Measurements from ENCODE around the gene SKIC8. TPM values are rescaled to one million over a fixed set of nuclear protein-coding genes. Genes with fewer than 3 reads are reported as not detected.
"Not testable (repeated sequence)": the region's sequence is repeated elsewhere in the genome, so short reads cannot be mapped to it uniquely, and the experiment has no call there.

The SKIC8 gene
- total RNA-seq, 1 donor from 2014 or later = 46.2 TPM

DNA sequence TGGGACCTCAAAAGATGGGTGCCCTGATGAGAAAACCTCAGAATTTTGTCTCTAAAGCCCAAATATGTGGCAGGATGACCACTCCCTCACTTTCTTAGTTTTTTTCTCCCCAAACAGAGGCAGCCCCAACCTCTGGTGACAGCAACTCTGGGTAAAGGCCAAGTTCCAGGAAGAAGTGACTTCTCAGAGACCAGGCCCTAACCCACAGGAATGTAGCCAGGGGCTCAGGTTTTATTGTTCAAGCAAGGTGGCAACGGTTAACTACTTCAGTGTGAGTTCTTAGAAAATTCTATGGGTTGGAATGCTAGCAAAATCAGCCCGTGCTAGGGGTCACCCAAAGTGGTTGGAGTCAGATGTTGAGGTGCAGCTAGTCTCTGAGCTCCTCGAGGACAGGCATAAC is 40.2 kb downstream of the SKIC8 start:
- intact Hi-C loops (cut with micrococcal nuclease) = no loop called here

DNA sequence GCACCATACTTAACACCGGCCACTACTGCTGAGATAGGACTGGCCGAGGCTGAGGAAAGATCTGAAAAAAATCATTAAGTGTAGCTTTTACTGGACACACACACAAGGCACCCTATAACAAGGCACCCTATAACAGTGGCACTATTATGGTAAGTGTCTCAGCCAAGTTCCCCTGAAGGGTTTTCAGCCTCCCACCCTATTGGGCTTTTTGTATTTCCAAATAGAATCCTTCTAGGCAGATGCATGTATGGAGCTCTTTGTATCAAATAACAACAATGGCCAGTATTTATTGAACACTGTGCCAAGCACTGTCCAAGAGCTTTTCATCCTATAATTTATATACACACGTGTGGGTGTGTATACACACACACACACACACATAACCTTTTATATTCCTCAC is 41.7 kb downstream of the SKIC8 start:
- intact Hi-C loops (cut with micrococcal nuclease) = no loop called here

DNA sequence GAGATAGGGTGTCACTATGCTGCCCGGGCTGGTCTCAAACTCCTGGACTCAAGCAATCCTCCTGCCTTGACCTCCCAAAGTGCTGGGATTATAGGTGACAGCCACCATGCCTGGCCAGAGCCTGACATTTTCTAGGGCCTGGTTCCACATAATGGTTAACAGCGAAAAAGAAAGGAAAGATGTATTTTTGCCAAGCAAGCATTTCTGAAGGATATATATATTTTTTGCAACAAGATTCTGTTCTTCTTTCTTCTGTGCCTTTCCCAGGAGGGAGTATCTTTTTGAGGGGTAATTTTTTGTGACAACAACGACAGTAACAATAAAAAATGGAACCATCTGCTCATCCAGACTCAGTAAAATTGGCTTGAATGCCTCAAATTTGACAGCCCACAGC is 43.4 kb downstream of the SKIC8 start:
- intact Hi-C loops (cut with micrococcal nuclease) = no loop called here

DNA sequence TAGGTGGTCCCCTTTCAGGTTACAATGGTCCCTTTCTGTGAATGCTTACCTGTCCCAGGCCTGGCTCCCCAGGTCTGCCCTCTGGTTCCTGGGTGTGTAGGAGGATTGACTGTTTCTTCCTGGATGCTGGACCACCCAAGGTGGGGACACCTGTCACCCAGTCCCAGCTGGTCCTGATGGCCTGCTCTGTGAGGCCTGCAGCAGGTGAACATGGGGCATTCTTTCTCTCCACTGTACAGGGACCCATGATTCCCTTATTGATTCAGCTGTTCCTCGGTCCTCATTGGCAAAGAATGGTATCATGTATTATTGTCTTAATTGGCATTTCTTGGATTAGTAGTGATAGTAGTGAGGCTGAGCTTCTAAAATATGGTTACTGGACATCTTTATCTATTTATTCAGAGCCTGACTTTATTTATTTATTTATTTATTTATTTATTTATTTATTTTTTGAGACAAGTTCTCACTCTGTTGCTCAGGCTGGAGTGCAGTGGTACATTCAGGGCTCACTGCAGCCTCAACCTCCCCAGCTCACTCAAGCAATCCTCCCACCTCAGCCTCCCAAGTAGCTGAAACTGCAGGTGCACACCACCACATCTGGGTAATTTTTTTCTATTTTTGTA is 43.9 kb downstream of the SKIC8 start:
- intact Hi-C loops (cut with micrococcal nuclease) = no loop called here

DNA sequence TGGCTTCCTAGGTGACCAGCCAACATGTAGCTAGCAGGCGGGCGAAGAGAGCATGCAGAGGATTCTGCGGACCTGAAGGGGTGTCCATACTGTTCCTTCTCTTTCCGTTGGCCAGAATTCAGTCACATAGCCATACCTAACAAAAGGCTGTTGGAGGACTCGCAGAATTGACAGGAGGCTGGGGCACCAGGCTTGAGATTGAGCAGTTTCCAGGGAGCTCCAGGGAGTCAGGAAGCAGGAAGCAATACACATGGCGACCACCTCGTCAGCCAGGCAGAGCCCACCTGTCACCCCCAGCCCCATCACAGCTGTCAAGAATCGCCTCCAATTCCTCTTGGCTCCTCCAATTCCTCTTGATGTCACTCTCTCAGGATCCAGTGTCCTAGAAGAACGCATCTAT is 48.3 kb downstream of the SKIC8 start:
- intact Hi-C loops (cut with micrococcal nuclease) = no loop called here

DNA sequence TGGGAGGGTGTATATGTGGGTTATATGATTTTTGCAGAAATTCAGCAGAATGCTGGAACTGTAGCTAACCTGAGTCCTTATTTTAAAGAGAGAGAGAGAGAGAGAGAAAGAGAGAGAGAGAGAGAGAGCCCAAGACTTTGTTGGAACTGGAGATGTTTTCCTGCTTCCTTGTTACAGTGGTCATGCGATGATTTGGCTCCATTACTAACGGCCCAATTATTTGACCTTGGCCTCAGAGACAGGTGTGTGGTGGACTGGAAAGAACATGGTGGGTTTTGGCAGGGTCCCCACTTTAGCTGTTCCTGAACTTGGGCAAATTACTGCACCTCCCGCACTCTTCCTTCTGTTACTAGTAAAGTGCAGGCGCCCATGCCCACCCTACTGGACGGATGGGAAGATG is 50.3 kb downstream of the SKIC8 start:
- intact Hi-C loops (cut with micrococcal nuclease) = no loop called here

DNA sequence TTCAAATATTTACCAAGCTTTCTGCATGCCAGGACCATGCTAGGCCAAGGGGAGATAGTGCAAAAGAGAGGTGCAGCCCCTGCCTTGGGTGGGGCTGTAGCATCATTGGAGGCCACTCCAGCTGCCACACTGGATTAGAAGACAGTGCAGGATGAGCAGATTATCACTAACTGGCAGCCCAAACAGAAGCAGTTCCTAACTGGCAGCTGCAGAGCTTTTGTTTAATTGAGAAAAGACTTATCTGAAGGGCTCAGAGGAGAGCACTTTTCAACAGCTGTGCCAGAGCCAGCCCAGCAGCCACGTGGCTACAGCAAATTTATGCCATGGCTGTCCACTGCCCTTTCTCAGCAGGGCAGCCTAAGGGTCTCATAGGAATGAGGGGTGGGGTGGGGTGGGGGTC is 51.5 kb downstream of the SKIC8 start:
- intact Hi-C loops (cut with micrococcal nuclease) = no loop called here

DNA sequence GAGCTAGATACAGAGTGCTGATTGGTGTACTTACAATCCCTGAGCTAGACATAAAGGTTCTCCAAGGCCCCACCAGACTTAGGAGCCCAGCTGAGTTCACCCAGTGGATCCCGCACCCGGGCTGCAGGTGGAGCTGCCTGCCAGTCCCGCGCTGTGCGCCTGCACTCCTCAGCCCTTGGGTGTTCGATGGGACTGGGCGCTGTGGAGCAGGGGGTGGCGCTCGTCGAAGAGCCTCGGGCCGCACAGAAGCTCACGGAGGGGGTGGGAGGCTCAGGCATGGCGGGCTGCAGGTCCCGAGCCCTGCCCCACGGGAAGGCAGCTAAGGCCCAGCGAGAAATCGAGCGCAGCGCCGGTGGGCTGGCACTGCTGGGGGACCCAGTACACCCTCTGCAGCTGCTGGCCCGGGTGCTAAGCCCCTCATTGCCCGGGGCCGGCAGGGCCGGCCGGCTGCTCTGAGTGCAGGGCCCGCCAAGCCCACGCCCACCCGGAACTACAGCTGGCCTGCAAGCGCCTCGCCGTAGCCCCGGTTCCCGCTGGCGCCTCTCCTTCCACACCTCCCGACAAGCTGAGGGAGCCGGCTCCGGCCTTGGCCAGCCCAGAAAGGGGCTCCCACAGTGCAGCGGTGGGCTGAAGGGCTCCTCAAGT is 53.3 kb downstream of the SKIC8 start:
- intact Hi-C loops (cut with micrococcal nuclease) = not testable (repeated sequence)

DNA sequence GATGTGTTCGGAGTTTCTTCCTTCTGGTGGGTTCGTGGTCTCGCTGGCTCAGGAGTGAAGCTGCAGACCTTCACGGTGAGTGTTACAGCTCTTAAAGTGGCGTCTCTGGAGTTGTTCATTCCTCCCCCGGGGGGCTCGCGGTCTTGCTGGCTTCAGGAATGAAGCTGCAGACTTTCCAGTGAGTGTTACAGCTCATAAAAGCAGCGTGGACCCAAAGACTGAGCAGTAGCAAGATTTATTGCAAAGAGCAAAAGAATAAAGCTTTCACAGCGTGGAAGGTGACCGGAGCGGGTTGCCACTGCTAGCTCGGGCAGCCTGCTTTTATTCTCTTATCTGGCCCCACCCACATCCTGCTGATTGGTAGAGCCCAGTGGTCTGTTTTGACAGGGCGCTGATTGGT is 54.0 kb downstream of the SKIC8 start:
- intact Hi-C loops (cut with micrococcal nuclease) = not testable (repeated sequence)

DNA sequence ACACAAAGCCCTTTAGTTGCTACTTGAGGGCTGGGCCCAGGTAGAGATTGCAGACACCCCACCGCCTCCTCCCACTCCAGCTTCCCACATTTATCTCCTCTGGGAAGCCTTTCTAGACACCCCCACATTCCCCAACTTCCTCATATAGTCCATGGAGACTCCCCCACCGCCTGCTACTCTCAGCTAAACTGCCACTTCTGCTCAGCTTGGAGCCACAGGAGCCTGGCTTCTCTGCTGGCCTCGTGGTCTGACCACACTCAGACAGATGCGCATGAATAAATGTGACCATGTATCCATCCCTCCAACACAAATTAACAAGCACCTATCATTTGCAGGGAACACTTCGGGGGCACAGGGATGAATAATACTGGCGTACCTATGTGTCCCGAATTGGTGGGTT is 54.5 kb downstream of the SKIC8 start:
- intact Hi-C loops (cut with micrococcal nuclease) = loop anchor here (5.0 kb wide), 1 partner anchor 48 kb away; no protein-coding TSS in a partner anchor

DNA sequence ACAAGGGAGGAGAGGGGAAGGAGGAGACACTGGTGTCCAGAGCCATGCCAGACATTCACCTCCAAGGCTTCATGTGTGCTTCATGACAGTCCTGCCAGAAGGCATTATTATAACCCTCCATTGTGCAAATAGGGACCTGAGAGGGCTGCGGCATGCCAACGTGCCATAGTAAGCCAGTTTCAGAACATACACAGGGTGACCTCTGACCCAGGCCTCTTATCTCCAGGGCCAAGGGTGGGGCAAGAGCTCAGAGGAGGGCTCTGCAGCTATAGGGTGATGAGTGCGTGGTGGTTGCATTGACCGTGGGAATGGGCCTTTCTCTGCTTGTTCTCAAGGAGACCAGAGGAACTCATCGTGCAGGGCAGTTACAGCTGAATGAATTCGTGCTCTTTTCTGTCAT is 55.3 kb downstream of the SKIC8 start:
- intact Hi-C loops (cut with micrococcal nuclease) = loop anchor here (5.0 kb wide), 1 partner anchor 47 kb away; no protein-coding TSS in a partner anchor

DNA sequence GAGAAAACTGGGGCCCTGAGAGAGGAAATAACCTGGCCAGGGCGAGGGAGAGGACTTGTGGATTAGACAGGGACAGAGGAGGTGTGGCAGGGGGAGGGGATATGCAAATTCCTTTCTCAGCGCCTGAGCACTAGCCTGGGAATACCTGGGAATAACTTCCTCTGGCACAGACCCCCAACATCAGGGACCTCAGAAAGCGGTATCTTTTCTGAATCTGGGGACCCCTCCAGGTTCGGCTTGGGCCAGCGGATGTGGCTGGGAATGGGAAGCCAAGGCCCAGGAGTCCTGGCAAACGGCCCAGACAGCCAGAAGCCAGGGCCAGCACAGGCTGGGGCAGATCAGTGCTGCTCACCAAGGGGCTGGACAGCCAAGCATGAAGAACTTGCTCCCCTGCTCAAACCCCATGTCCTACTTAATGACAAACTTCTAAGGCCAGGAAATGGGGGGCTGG is 55.9 kb downstream of the SKIC8 start:
- intact Hi-C loops (cut with micrococcal nuclease) = loop anchor here (5.0 kb wide), 1 partner anchor 46 kb away; no protein-coding TSS in a partner anchor

DNA sequence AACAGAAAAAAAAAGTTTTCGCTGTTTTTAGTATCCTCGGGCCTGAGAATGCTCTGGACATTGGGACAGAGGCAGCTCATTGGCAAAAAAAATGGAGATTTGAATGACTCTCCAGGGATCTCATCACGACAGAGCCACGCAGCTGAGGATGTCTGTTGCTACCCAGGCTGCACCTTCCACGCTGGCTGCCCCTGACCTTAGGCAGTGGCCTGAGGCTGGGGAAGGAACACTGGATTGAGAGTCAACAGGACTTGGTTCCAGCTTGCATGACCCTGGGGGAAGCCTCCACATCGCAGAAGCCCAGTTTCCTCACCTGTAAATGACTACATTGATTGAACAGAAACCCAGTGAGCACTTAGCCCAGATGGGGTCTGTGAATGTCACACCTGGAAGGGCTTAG is 56.4 kb downstream of the SKIC8 start:
- intact Hi-C loops (cut with micrococcal nuclease) = loop anchor here (5.0 kb wide), 1 partner anchor 46 kb away; no protein-coding TSS in a partner anchor

DNA sequence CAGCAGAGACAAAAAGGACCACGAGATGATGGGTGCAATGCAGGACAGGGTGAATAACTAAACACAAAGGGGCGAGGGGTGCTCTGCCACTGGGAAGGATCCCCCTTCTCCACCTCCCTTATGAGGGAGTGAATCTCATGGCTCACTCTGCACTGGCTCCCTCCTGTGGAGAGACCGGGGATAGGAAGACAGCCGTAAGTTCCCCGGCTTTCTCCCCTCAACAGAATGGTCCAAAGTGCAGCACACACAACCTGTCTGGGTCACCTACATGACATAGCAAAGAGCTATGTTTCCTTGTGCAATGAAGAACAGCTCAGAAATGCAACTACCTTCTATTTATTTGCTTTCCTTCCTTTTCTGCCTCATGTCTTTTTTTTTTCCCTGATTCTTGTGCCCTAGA is 57.3 kb downstream of the SKIC8 start:
- intact Hi-C loops (cut with micrococcal nuclease) = loop anchor here (5.0 kb wide), 1 partner anchor 45 kb away; no protein-coding TSS in a partner anchor

DNA sequence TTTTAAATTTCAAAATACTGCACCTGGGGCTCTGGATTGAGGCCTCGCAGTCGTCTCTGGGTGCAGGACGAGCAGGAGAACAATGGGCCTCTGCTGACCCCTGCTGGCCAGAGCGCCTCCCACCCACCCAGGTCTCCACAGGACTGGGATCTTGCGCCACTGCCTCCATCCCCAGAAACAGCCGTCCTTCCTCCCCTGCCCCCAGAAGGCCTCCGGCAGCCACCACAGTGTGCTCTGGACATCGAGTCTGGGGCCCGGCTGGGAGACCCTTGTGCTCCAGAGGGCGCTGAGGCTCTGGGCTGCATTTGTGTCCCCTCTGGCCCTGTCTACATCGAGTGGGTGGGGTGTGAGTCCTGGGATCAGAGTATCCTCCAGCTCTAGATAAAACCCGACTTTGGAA is 58.4 kb downstream of the SKIC8 start:
- intact Hi-C loops (cut with micrococcal nuclease) = loop anchor here (1.0 to 5.0 kb wide), 5 partner anchors 44 to 331 kb away; partner anchors contain the start of gene CIB2

DNA sequence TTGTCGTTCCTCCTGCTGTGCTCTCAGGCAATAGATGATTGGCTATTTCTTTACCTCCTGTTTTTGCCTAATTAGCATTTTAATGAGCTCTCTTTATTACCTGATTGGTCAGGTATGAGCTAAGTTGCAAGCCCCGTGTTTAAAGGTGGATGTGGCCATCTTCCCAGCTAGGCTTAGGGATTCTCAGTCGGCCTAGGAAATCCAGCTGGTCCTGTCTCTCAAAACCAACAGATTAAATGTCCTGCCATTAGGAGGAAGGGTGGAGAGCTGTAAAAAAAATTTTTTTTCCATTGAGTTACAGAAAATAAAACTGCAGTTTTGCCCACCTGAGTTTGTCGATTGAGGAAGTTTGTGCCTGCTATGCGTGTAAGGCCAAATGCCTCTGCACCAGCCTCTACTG is 59.6 kb downstream of the SKIC8 start:
- intact Hi-C loops (cut with micrococcal nuclease) = loop anchor here (5.0 kb wide), 1 partner anchor 43 kb away; no protein-coding TSS in a partner anchor

DNA sequence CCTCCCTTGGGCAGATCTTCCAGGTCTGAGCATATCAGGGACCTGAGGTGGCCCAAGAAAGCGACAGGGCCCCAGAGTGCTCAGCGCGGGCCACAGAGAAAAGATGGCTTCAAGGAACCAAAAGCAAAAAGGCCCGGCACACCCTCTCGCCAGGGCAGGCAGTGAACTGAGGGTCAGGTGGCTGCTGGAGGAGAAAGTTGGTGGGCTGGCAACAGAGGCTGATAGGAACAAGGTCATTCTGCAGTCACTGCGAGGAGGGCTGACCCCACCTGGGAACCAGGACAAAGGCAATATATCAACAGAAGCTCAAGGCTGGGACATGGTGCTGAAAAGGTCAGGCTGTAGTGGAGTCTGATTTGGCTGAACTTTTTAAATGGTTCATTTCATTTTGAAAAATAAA is 62.3 kb downstream of the SKIC8 start:
- intact Hi-C loops (cut with micrococcal nuclease) = no loop called here

DNA sequence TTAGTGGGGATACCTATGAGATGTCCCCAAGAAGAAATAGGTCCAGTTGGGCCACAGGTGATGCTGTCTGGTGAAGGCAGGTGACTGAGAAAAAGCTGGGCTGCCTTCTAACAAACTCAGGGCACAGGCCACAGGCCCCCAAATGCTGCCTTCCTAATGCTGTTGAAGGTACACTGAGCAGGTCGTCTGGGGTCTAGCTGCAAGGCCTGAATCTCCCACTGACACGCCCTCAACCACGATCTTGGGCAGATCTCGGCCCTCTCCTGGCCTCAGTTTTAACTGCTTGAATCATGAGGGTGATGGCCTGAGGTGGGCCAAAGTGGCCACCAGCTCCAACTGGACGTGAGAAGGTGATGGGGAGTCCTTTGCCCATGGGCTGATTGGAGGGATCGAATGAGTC is 62.9 kb downstream of the SKIC8 start:
- intact Hi-C loops (cut with micrococcal nuclease) = no loop called here

DNA sequence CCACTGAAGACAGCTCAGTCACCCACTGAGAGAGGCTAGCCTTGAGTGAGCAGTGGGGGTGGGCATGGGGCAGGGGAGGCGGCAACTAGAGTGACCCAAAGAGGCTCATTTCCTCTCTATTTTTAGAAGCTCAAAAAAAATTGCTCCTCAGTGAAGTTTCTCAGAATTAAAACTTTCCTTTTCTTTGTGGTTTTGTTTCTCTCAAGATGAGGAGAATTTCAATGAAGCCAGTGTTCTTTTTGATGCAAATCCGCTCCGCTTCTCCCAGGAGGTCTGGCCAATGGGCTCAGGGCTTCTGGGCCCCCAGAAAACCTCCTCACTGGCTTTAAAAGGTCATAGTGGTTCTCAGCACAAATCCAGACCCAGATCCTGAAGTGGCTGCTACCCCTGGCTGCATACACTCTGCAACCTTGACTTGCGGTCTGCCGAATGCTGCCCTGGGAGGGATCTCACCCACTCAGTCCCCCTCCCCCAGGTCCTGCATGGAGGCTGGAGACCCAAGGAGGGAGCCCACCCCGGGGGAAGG is 64.8 kb downstream of the SKIC8 start, which contains the start of gene ACSBG1:
Gene ACSBG1 (minus strand): TSS at position 51 of the 526 bp plus-strand sequence. CDS start 64 bp downstream, outside the sequence.
- intact Hi-C loops (cut with micrococcal nuclease) = no loop called here

DNA sequence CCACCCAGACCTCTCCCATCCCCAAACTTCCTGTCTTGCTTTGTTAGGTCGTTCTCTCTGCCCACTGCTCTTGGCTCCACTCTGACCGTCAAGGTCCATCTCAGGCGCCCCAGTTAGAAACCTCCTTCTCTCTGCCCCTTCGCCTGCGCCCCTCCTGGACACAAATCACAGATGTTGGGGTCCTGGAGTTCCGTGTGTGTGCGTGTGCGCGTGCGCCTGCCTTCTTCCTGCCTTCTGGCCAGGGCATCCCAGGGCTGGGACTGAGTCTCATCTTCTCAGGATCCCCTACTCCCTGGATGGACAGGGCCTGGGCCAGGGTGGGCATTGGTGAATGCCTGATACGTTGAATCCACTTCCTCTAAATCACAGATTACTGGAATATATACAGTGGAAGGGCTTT is 65.9 kb downstream of the SKIC8 start:
- intact Hi-C loops (cut with micrococcal nuclease) = no loop called here
